Adrenal gland (tissue), 5 donors: ENCODE measurements around the gene STOML1.

Experiments
- POLR2A ChIP-seq, 2 donors: fragments of 450-650 bp; IDR thresholded peaks; one replicate each; pipeline ENCODE4 v1.6.1; 2017; ENCODE audit warnings: antibody characterized with exemption in 2 of 2, mild to moderate bottlenecking in 2 of 2, moderate library complexity in 1 of 2
- TF ChIP-seq, protein P1 (sequence below), 6 experiments: fragments of 450-650 bp in 4 of 6; fragments of 200-600 bp in 2 of 6; sonication (generic) in 1 of 6; IDR thresholded peaks; 1 replicate in 5 of 6; 2 replicates in 1 of 6; pipeline versions ENCODE4 v1.5.1 to v1.8.0; 2016 to 2021; ENCODE audit warnings: antibody characterized with exemption in 6 of 6, mild to moderate bottlenecking in 2 of 6, moderate library complexity in 1 of 6
- donor health status: DM: no; HTN: no; CAD: no.

DNA sequence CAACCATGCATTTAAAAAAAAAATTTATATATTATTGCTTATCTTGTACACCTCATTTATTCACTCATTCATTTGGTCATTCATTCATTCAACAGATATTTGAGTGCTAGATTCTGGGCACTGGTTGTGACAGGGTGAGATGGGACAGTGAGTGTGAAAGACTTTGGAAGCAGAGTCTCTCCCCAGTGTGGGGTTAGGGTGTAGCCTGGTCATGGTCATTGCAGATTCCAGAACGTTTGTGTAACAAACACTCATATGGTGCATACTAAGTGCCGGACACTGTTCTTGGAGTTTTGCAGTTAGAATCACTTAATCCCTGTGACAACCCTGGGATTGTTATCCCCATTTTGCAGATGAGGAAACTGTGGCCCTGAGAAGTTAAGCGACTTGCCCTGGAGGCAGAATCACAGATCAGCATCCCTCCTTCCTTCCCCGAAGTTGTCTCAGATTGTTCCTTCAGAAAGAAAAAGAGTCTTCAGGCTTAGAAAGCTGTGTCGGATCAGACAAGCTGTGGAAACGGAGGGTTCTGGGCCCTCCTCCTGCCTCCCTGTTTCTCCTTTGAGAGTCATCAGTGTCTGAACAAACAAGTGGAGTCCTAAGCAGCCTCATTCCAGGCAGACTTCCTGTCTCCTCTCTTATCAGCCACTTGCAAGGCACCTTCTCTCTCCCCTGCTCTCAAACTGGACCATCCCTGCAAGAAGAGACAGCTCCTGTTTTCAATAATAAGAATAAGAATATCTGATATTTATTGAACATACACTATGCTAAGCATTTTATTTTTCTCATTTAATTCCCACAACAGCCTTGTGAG lies 59.5 kb downstream of the STOML1 start:
- TF ChIP-seq, protein P1, sequence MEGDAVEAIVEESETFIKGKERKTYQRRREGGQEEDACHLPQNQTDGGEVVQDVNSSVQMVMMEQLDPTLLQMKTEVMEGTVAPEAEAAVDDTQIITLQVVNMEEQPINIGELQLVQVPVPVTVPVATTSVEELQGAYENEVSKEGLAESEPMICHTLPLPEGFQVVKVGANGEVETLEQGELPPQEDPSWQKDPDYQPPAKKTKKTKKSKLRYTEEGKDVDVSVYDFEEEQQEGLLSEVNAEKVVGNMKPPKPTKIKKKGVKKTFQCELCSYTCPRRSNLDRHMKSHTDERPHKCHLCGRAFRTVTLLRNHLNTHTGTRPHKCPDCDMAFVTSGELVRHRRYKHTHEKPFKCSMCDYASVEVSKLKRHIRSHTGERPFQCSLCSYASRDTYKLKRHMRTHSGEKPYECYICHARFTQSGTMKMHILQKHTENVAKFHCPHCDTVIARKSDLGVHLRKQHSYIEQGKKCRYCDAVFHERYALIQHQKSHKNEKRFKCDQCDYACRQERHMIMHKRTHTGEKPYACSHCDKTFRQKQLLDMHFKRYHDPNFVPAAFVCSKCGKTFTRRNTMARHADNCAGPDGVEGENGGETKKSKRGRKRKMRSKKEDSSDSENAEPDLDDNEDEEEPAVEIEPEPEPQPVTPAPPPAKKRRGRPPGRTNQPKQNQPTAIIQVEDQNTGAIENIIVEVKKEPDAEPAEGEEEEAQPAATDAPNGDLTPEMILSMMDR (IDR thresholded peaks at IDR 0.05): no peak
- TF ChIP-seq POLR2A (IDR thresholded peaks at IDR 0.05): no peak
